Thyroid gland (tissue), 4 donors: ENCODE measurements around the gene OPN1SW. TPM values are rescaled to one million over a fixed set of nuclear protein-coding genes. Genes with fewer than 3 reads are reported as not detected.
A peak's percentile ranks its signal among the peaks of the same experiment; 100 is the strongest.

ENCODE experiments used
- DNase-seq, 2 donors: peaks; one replicate each; pipeline ENCODE4 v3.0.0-alpha.2; 2019
- H3K27ac ChIP-seq, 3 donors: fragments of 200-600 bp; sonication (generic); 1 replicate in 2 of 3; 2 replicates in 1 of 3; pipeline ENCODE4 v1.5.1; 2016 to 2019; ENCODE audit warnings: mild to moderate bottlenecking in 1 of 3, moderate library complexity in 1 of 3
- H3K27me3 ChIP-seq: fragments of 200-600 bp; sonication (generic); one replicate; pipeline ENCODE4 v1.5.1; 2019
- H3K36me3 ChIP-seq, 2 donors: fragments of 200-600 bp; sonication (generic); one replicate each; pipeline ENCODE4 v1.5.1; 2016 to 2019
- H3K4me1 ChIP-seq, 2 donors: fragments of 200-600 bp; sonication (generic); one replicate each; pipeline ENCODE4 v1.5.1; 2017 to 2019
- H3K4me3 ChIP-seq, 3 donors: fragments of 200-600 bp; sonication (generic); replicated peaks in 1 of 3; 1 replicate in 2 of 3; 2 replicates in 1 of 3; pipeline ENCODE4 v1.5.1; 2016; ENCODE audit warnings: mild to moderate bottlenecking in 1 of 3
- H3K9me3 ChIP-seq: fragments of 200-600 bp; sonication (generic); one replicate; pipeline ENCODE4 v1.5.1; 2017
- CTCF ChIP-seq, 6 experiments: fragments of 200-600 bp in 3 of 6; fragments of 450-650 bp in 3 of 6; sonication (generic) in 3 of 6; IDR thresholded peaks; one replicate each; pipeline ENCODE4 v1.5.1; 2016 to 2019; ENCODE audit warnings: antibody characterized with exemption in 6 of 6, mild to moderate bottlenecking in 2 of 6, inconsistent platforms in 1 of 6, moderate library complexity in 1 of 6
- POLR2A ChIP-seq, 2 donors: fragments of 450-650 bp; IDR thresholded peaks; one replicate each; pipeline ENCODE4 v1.6.1; 2017; ENCODE audit warnings: antibody characterized with exemption in 2 of 2, mild to moderate bottlenecking in 2 of 2, moderate library complexity in 1 of 2
- WGBS, 2 donors: methylation state at CpG; one replicate each; pipeline ENCODE4 v1.1.5; 2017; 5-methylcytosine and 5-hydroxymethylcytosine counted together
- intact Hi-C: fragments of 100-400 bp; cut with DNase I; formaldehyde crosslinking; loops from one replicate; pipeline ENCODE4 v1.15.1; 2023
- total RNA-seq, 4 donors: library from RNA; depleted of rRNA; stranded (reverse); fragments of >200 nt; gene quantifications; one replicate each; pipeline ENCODE4 v1.2.3, GENCODE V29; 2016

The OPN1SW gene
- total RNA-seq, 4 donors from 2014 or later = not detected

GRCh38 chr7:128793181-128793547, 17.6 kb upstream of the OPN1SW start:
- Histone ChIP-seq H3K36me3 (no peaks in the 10 kb centered on the region), H3K4me1 (peaks cover 8 to 9% of the 10 kb centered on the region in 2 donors), H3K27ac (no peak overlapping the region), H3K27me3 (no peaks in the 10 kb centered on the region), H3K9me3 (no peaks in the 10 kb centered on the region), H3K4me3 (no peak overlapping the region)
- no peak for DNase-seq
- WGBS, 2 donors = 95 to 96% methylated on average over 5 of the region's 5 CpGs
- TF ChIP-seq POLR2A (IDR thresholded peaks at IDR 0.05) = no peak
- no peak for TF ChIP-seq CTCF (IDR thresholded peaks at IDR 0.05)
- intact Hi-C loops = no loop called here

GRCh38 chr7:128792471-128793180, 17.0 kb upstream of the OPN1SW start:
- H3K9me3 ChIP-seq = no peaks in the 10 kb centered on the region
- no peak overlapping the region for H3K4me3 ChIP-seq
- no peaks in the 10 kb centered on the region for H3K27me3 ChIP-seq
- intact Hi-C loops = no loop called here
- 66 to 68% methylated on average over 10 of the region's 10 CpGs for WGBS, 2 donors
- peaks cover 8 to 9% of the 10 kb centered on the region in 2 donors for H3K4me1 ChIP-seq
- H3K36me3 ChIP-seq = no peaks in the 10 kb centered on the region
- no peak for DNase-seq
- TF ChIP-seq CTCF (IDR thresholded peaks at IDR 0.05) (no peak), POLR2A (IDR thresholded peaks at IDR 0.05) (no peak)
- no peak overlapping the region for H3K27ac ChIP-seq

- no peak overlapping the region for H3K27ac ChIP-seq
Observed at GRCh38 chr7:128791972-128792327, 16.4 kb upstream of the OPN1SW start.

GRCh38 chr7:128791121-128791971, 15.8 kb upstream of the OPN1SW start, which contains the start of gene CCDC136:
TSS of gene CCDC136 (plus strand) at chr7:128791968. CDS start at chr7:128792412, 444 bp downstream.
- H3K4me3 ChIP-seq = peak within 1 kb of the TSS; percentile 58 to 88 (median 59)
- 0% methylated on average over 26 to 38 of the region's 80 CpGs for WGBS, 2 donors
- H3K9me3 ChIP-seq = no peaks in the 10 kb centered on the region
- intact Hi-C loops = no loop called here
- peak; percentile 62 to 67 for DNase-seq
- no peaks in the 10 kb centered on the region for H3K36me3 ChIP-seq
- peaks cover 8 to 9% of the 10 kb centered on the region in 2 donors for H3K4me1 ChIP-seq
- H3K27ac ChIP-seq = peak within 1 kb of the TSS in 1 of 3 donors; percentile 37
- TF ChIP-seq POLR2A (IDR thresholded peaks at IDR 0.05) = no peak
- no peak for TF ChIP-seq CTCF (IDR thresholded peaks at IDR 0.05)
- H3K27me3 ChIP-seq = no peaks in the 10 kb centered on the region

More at GRCh38 chr7:128791972-128792327, 16.4 kb upstream of the OPN1SW start:
- no peak for DNase-seq
- intact Hi-C loops = no loop called here
- Histone ChIP-seq H3K27me3 (no peaks in the 10 kb centered on the region), H3K9me3 (no peaks in the 10 kb centered on the region), H3K4me3 (peak overlapping the region in 1 of 3 donors; percentile 88), H3K4me1 (peaks cover 8 to 9% of the 10 kb centered on the region in 2 donors), H3K36me3 (no peaks in the 10 kb centered on the region)
- no peak for TF ChIP-seq POLR2A (IDR thresholded peaks at IDR 0.05)
- no peak for TF ChIP-seq CTCF (IDR thresholded peaks at IDR 0.05)
- WGBS, 2 donors = 9 to 21% methylated on average over 8 of the region's 9 CpGs
